Measurements from ENCODE around the gene BAG5.
"Not testable (repeated sequence)": the region's sequence is repeated elsewhere in the genome, so short reads cannot be mapped to it uniquely, and the experiment has no call there.

BAG5 gene

GRCh38 chr14:103512180-103512579 is 50.3 kb downstream of the BAG5 start:
- not testable (repeated sequence) for H3K9ac ChIP-seq (ENCODE audit: low read depth, low read length); H3K4me1 ChIP-seq (ENCODE audit: insufficient read depth, low read length); H3K9me3 ChIP-seq (ENCODE audit: control insufficient read depth, insufficient read depth, low read length); H3K36me3 ChIP-seq (ENCODE audit: insufficient read depth, low read length)

DNA sequence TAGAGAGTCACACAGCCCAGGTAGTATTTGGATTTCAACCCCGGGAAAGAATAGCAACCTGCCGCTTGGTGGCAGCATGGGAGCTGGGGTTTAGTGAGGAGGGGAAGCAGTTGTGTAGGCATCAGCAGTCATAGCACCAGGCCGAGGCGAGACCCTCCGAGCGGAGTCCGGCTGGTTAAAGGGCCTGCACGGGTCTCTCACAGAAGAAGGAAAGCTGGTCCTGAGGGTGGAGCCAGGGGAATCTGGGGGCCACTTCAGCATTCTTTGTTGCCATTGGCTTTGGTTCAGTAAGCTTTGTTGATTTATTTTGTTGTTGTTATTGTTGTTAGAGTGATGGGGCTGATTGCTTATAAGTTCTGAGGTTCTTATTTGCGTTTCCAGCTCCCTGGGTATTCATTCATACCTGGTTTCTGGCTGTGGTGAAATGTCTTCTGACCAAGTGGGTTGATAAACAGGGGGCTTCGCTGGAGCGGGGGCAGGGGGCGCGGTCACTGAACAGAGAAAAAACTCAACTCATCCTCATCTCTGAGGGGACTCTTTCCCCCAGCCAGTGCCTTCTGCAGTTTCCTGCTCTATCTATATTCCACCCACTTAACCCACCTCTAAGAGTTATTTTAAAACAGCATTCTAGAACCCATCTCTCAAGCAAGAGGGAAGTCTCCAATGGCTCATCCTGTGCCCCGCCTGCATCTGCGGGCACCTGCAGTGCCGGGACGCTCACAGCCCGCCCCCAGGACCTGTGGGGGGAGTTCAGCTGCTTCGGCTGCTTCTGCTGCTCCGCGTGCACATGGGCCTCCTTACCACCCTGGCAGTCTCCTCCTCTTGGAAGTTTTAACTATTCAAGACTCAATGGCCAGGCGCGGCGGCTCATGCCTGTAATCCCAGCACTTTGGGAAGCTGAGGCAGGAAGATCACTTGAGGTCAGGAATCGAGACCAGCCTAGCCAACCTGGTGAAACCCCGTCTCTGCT is 51.4 kb downstream of the BAG5 start:
- H3K4me1 ChIP-seq (ENCODE audit: insufficient read depth, low read length) = no peaks in the 10 kb centered on the region
- peaks cover 4% of the 10 kb centered on the region; the same call in 1 of the 2 replicates for H3K36me3 ChIP-seq (ENCODE audit: insufficient read depth, low read length)
- H3K9me3 ChIP-seq (ENCODE audit: control insufficient read depth, insufficient read depth, low read length) = no peaks in the 10 kb centered on the region
- no peak overlapping the region for H3K9ac ChIP-seq (ENCODE audit: low read depth, low read length)

GRCh38 chr14:103509864-103510723 is 52.4 kb downstream of the BAG5 start:
- no peak overlapping the region for H3K9ac ChIP-seq (ENCODE audit: low read depth, low read length)
- no peaks in the 10 kb centered on the region for H3K9me3 ChIP-seq (ENCODE audit: control insufficient read depth, insufficient read depth, low read length)
- H3K36me3 ChIP-seq (ENCODE audit: insufficient read depth, low read length) = peaks cover 4% of the 10 kb centered on the region; the same call in 1 of the 2 replicates
- no peaks in the 10 kb centered on the region for H3K4me1 ChIP-seq (ENCODE audit: insufficient read depth, low read length)

GRCh38 chr14:103508521-103509329 is 53.7 kb downstream of the BAG5 start:
- Histone ChIP-seq H3K4me1 (ENCODE audit: insufficient read depth, low read length) (no peaks in the 10 kb centered on the region), H3K36me3 (ENCODE audit: insufficient read depth, low read length) (peaks cover 11% of the 10 kb centered on the region), H3K9me3 (ENCODE audit: control insufficient read depth, insufficient read depth, low read length) (no peaks in the 10 kb centered on the region), H3K9ac (ENCODE audit: low read depth, low read length) (no peak overlapping the region)

DNA sequence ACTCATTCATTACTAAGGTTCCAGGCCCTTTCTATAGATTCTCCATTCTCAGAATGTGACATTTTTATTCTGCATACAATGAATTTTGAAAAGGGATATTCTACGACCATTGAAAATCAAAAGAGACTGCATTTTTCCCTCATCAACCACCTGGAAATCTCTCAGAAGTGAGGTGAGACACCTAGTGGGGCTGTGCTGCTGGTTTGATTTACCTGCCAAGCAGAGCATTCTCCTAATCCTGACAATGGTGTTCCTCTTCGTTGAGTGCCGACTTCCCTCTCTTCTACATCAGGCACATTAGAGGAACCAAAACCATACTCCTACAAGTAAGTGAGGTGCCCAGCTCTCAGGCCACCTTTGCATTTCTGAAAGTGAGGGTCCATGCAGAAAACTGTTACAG is 54.7 kb downstream of the BAG5 start:
- Histone ChIP-seq H3K36me3 (ENCODE audit: insufficient read depth, low read length) (peaks cover 16% of the 10 kb centered on the region), H3K9me3 (ENCODE audit: control insufficient read depth, insufficient read depth, low read length) (no peaks in the 10 kb centered on the region), H3K9ac (ENCODE audit: low read depth, low read length) (no peak overlapping the region), H3K4me1 (ENCODE audit: insufficient read depth, low read length) (no peaks in the 10 kb centered on the region)

Data from ES-I3 (cell line).